HepG2 (cell line): ENCODE results near the gene ARL6IP4. TPM values are rescaled to one million over a fixed set of nuclear protein-coding genes. Genes with fewer than 3 reads are reported as not detected.

Experiments
- ARID2 ChIP-seq: sonication (generic); formaldehyde crosslinking; IDR thresholded peaks from 2 replicates; pipeline ENCODE4 v1.8.1; 2022; ENCODE audit warnings: mild to moderate bottlenecking, missing genetic modification reagents, borderline replicate concordance
- BCL3 ChIP-seq: sonication (generic); formaldehyde crosslinking; IDR thresholded peaks from 2 replicates; pipeline ENCODE4 v1.5.1; 2020; ENCODE audit warnings: mild to moderate bottlenecking, missing genetic modification reagents, moderate library complexity
- CREB1 ChIP-seq, 2 experiments: fragments of 450-650 bp in 1 of 2; IDR thresholded peaks; 2 replicates each; pipeline ENCODE4 v1.6.1; 2016 to 2017; ENCODE audit warnings: control low read depth in 1 of 2, mild to moderate bottlenecking in 1 of 2, missing compliant biosample characterization in 1 of 2, missing genetic modification characterization in 1 of 2
- FOSL1 ChIP-seq: sonication (generic); formaldehyde crosslinking; IDR thresholded peaks from 2 replicates; pipeline ENCODE4 v1.9.0; 2021; ENCODE audit warnings: missing genetic modification reagents, borderline replicate concordance
- HNF4G ChIP-seq, 2 experiments: sonication (generic) in 1 of 2; formaldehyde crosslinking in 1 of 2; IDR thresholded peaks; 2 replicates each; pipeline versions ENCODE4 v1.4.0 to v1.6.1; 2011 to 2020; ENCODE audit warnings: borderline replicate concordance in 2 of 2, low read depth in 2 of 2, mild to moderate bottlenecking in 2 of 2, low read length in 1 of 2, missing genetic modification reagents in 1 of 2, moderate library complexity in 1 of 2
- IRF2 ChIP-seq: IDR thresholded peaks from 2 replicates; pipeline ENCODE4 v1.6.1; 2018; ENCODE audit warnings: missing genetic modification reagents, missing compliant biosample characterization
- KAT2B ChIP-seq: fragments of 150-350 bp; IDR thresholded peaks from 2 replicates; pipeline ENCODE4 v1.6.1; 2014; ENCODE audit warnings: low read depth, low read length, borderline replicate concordance
- MLLT10 ChIP-seq: sonication (generic); formaldehyde crosslinking; IDR thresholded peaks from 2 replicates; pipeline ENCODE4 v1.4.0; 2020; ENCODE audit warnings: missing genetic modification reagents
- PAX8 ChIP-seq: sonication (generic); formaldehyde crosslinking; IDR thresholded peaks from 2 replicates; pipeline ENCODE4 v1.8.0; 2022; ENCODE audit warnings: mild to moderate bottlenecking, missing genetic modification reagents, borderline replicate concordance
- PHF8 ChIP-seq: sonication (generic); formaldehyde crosslinking; IDR thresholded peaks from 2 replicates; pipeline ENCODE4 v1.5.0; 2020; ENCODE audit warnings: missing genetic modification reagents
- PITX1 ChIP-seq: sonication (generic); formaldehyde crosslinking; IDR thresholded peaks from 2 replicates; pipeline ENCODE4 v1.5.1; 2020; ENCODE audit warnings: mild to moderate bottlenecking, missing genetic modification reagents
- SP2 ChIP-seq: sonication (generic); formaldehyde crosslinking; IDR thresholded peaks from 2 replicates; pipeline ENCODE4 v1.5.1; 2020; ENCODE audit warnings: mild to moderate bottlenecking, missing genetic modification reagents
- SUZ12 ChIP-seq: fragments of 150-350 bp; IDR thresholded peaks from 2 replicates; pipeline ENCODE4 v1.6.1; 2014; ENCODE audit warnings: low read depth, low read length
- ZEB1 ChIP-seq: IDR thresholded peaks from 2 replicates; pipeline ENCODE4 v1.6.1; 2012; ENCODE audit warnings: mild to moderate bottlenecking, low read depth, inconsistent platforms; ENCODE audit not compliant: insufficient replicate concordance
- ZNF124 ChIP-seq: sonication (generic); formaldehyde crosslinking; IDR thresholded peaks from 2 replicates; pipeline ENCODE4 v1.4.0; 2020; ENCODE audit warnings: missing genetic modification reagents
- ZNF317 ChIP-seq: sonication (generic); formaldehyde crosslinking; IDR thresholded peaks from 2 replicates; pipeline ENCODE4 v1.5.0; 2020; ENCODE audit warnings: mild to moderate bottlenecking, missing genetic modification reagents
- ZNF720 ChIP-seq: sonication (generic); formaldehyde crosslinking; IDR thresholded peaks from 2 replicates; pipeline ENCODE4 v1.4.0; 2020; ENCODE audit warnings: missing genetic modification reagents
- ZNF776 ChIP-seq: sonication (generic); formaldehyde crosslinking; IDR thresholded peaks from 2 replicates; pipeline ENCODE4 v1.4.0; 2020; ENCODE audit warnings: mild to moderate bottlenecking, missing genetic modification reagents
- ZNF879 ChIP-seq: sonication (generic); formaldehyde crosslinking; IDR thresholded peaks from 2 replicates; pipeline ENCODE4 v1.8.1; 2023; ENCODE audit warnings: missing genetic modification reagents
- polyA plus RNA-seq, 8 experiments: library from polyadenylated mRNA; depleted of rRNA in 3 of 8; stranded (reverse) in 7 of 8; unstranded in 1 of 8; fragments of >200 nt; fragmentation: Illumina TruSeq in 4 of 8; extraction: Trizol in 4 of 8; gene quantifications; 2 replicates each; pipeline versions ENCODE4 v1.2.1 to v1.2.3, GENCODE V29; 2011 to 2016; ENCODE audit warnings: low read depth in 4 of 8, missing spikeins in 1 of 8, mixed read lengths in 1 of 8; ENCODE audit not compliant: insufficient read depth in 1 of 8
- total RNA-seq, 5 experiments: library from RNA; depleted of rRNA; stranded (reverse); fragments of >200 nt; fragmentation: Illumina TruSeq; extraction: Trizol; gene quantifications; 2 replicates each; pipeline ENCODE4 v1.2.3, GENCODE V29; 2016; ENCODE audit warnings: low read depth in 1 of 5
- TF ChIP-seq, protein P1 (sequence below): sonication (generic); formaldehyde crosslinking; IDR thresholded peaks from 2 replicates; pipeline ENCODE4 v1.8.0; 2022; ENCODE audit warnings: mild to moderate bottlenecking, missing genetic modification reagents; ENCODE audit not compliant: insufficient replicate concordance
- TF ChIP-seq, protein P2 (sequence below): IDR thresholded peaks from 2 replicates; pipeline ENCODE4 v1.6.1; 2016; ENCODE audit warnings: missing compliant biosample characterization, missing genetic modification reagents, borderline replicate concordance

Gene ARL6IP4
- total and polyA plus RNA-seq, 2 of the 13 experiments (the other 11 are each of a cell fraction or from before 2014, with no cell fraction given): 155 to 220 TPM

DNA sequence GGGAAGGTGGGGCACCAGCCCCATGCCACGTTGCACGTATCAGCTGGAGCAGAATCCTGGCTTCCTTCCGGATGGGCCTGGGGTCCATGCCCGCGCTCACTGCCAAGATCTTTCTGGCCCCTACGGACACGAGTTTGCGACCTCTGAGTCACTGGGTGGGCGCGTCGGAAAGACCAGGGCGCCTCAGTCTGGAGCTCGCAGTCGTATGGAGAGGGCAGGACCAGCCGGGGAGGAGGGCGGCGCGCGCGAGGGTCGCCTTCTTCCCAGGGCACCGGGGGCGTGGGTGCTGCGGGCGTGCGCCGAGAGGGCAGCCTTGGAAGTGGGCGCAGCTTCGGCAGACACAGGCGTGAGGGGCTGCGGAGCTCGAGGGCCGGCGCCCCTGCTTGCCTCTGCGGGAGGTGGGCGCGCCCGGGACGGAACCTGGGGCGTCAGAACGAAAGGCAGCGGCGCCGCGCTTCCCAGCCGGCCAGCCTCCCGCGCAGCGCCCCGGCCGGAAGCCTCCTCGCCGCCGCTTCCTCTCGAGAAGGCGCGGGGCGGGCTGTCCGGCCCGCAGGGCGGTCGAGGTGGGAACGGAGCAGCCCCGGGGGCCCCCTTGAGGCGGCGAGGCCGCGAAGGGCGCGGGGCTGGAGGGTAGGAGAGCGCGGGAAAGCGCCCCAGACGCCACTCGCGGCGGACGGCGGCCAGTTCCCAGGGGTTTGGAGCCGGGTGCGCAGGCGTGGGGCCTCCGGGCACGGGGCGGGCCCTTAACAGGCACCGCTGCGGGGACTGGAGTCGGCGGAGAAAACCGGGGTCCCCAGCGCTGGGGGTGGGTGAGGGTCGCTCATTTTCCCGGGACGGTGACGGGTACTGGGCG, at the start of gene ARL6IP4 (continued):
- TF ChIP-seq, protein P1, sequence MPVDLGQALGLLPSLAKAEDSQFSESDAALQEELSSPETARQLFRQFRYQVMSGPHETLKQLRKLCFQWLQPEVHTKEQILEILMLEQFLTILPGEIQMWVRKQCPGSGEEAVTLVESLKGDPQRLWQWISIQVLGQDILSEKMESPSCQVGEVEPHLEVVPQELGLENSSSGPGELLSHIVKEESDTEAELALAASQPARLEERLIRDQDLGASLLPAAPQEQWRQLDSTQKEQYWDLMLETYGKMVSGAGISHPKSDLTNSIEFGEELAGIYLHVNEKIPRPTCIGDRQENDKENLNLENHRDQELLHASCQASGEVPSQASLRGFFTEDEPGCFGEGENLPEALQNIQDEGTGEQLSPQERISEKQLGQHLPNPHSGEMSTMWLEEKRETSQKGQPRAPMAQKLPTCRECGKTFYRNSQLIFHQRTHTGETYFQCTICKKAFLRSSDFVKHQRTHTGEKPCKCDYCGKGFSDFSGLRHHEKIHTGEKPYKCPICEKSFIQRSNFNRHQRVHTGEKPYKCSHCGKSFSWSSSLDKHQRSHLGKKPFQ: peak; percentile 39
- TF ChIP-seq PHF8 (CRISPR knock-in tag): peak; percentile 72
- TF ChIP-seq CREB1 (IDR thresholded peaks at IDR 0.05): no peak
- no peak for TF ChIP-seq CREB1 (CRISPR knock-in tag; IDR thresholded peaks at IDR 0.05)
- no peak for TF ChIP-seq FOSL1 (CRISPR knock-in tag)
- no peak for TF ChIP-seq PITX1 (CRISPR knock-in tag)
- peak; percentile 88 for TF ChIP-seq ZNF776 (CRISPR knock-in tag)
- peak; percentile 92; the same call in 1 of the 2 replicates for TF ChIP-seq ARID2 (CRISPR knock-in tag)
- no peak for TF ChIP-seq ZNF720
- peak; percentile 11 for TF ChIP-seq ZEB1
- TF ChIP-seq IRF2 (CRISPR knock-in tag): 0 out of 2 replicates have a peak, but pooled peaks have one; percentile 20
- no peak for TF ChIP-seq MLLT10 (CRISPR knock-in tag)
- no peak for TF ChIP-seq HNF4G (IDR thresholded peaks at IDR 0.05; ENCODE audit: borderline replicate concordance, low read depth, low read length)
- peak; percentile 32; the same call in 1 of the 2 replicates for TF ChIP-seq HNF4G (CRISPR knock-in tag; IDR thresholded peaks at IDR 0.05; ENCODE audit: borderline replicate concordance, low read depth)
- TF ChIP-seq ZNF879: no peak
- TF ChIP-seq, protein P2, sequence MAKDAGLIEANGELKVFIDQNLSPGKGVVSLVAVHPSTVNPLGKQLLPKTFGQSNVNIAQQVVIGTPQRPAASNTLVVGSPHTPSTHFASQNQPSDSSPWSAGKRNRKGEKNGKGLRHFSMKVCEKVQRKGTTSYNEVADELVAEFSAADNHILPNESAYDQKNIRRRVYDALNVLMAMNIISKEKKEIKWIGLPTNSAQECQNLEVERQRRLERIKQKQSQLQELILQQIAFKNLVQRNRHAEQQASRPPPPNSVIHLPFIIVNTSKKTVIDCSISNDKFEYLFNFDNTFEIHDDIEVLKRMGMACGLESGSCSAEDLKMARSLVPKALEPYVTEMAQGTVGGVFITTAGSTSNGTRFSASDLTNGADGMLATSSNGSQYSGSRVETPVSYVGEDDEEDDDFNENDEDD (CRISPR knock-in tag): peak; percentile 38; the same call in 1 of the 2 replicates
- no peak for TF ChIP-seq SUZ12
- peak; percentile 54; the same call in 1 of the 2 replicates for TF ChIP-seq SP2
- no peak for TF ChIP-seq ZNF317 (CRISPR knock-in tag)
- no peak for TF ChIP-seq ZNF124
- TF ChIP-seq KAT2B: no peak
- TF ChIP-seq BCL3 (CRISPR knock-in tag): peak; percentile 90; the same call in 1 of the 2 replicates
- TF ChIP-seq PAX8 (CRISPR knock-in tag): peak; percentile 27; the same call in 1 of the 2 replicates
